ENCODE measurements around the gene GMCL2.
"Not testable (repeated sequence)": the region's sequence is repeated elsewhere in the genome, so short reads cannot be mapped to it uniquely, and the experiment has no call there.

The GMCL2 gene

GRCh38 chr5:178204935-178205748 lies 18.0 kb upstream of the GMCL2 start:
- H3K27ac ChIP-seq (ENCODE audit: low read depth, low read length) = peak overlapping the region; percentile 84
- H3K27me3 ChIP-seq (ENCODE audit: control insufficient read depth, insufficient read depth, low read length) = 0 out of 2 replicates have a peak, but pooled peaks cover under 1% of the 10 kb centered on the region
- no peaks in the 10 kb centered on the region for H3K9me3 ChIP-seq (ENCODE audit: control insufficient read depth, insufficient read depth, low read depth, low read length)
- H3K36me3 ChIP-seq (ENCODE audit: control insufficient read depth, insufficient read depth, low read length) = peaks cover 50% of the 10 kb centered on the region
- peak overlapping the region; percentile 78 for H3K4me3 ChIP-seq (ENCODE audit: low read depth, low read length)
- H3K9ac ChIP-seq (ENCODE audit: low read length) = peak overlapping the region; percentile 96
- peaks cover 8% of the 10 kb centered on the region; the same call in 1 of the 2 replicates for H3K4me1 ChIP-seq (ENCODE audit: control insufficient read depth, insufficient read depth, low read length)

GRCh38 chr5:178204182-178204934 lies 17.2 kb upstream of the GMCL2 start, which contains the start of gene HNRNPAB:
TSS of gene HNRNPAB (plus strand) at chr5:178204533. CDS start at chr5:178204838, 305 bp downstream.
- Histone ChIP-seq H3K9ac (ENCODE audit: low read length) (peak within 1 kb of the TSS; percentile 96), H3K4me1 (ENCODE audit: control insufficient read depth, insufficient read depth, low read length) (peaks cover 9% of the 10 kb centered on the region; the same call in 1 of the 2 replicates), H3K27me3 (ENCODE audit: control insufficient read depth, insufficient read depth, low read length) (peaks cover 5% of the 10 kb centered on the region; the same call in 1 of the 2 replicates), H3K36me3 (ENCODE audit: control insufficient read depth, insufficient read depth, low read length) (peaks cover 42% of the 10 kb centered on the region), H3K4me3 (ENCODE audit: low read depth, low read length) (peak within 1 kb of the TSS; percentile 78), H3K9me3 (ENCODE audit: control insufficient read depth, insufficient read depth, low read depth, low read length) (no peaks in the 10 kb centered on the region), H3K27ac (ENCODE audit: low read depth, low read length) (peak within 1 kb of the TSS; percentile 84)

GRCh38 chr5:178203670-178204181 lies 16.6 kb upstream of the GMCL2 start:
- peaks cover 9% of the 10 kb centered on the region; the same call in 1 of the 2 replicates for H3K4me1 ChIP-seq (ENCODE audit: control insufficient read depth, insufficient read depth, low read length)
- peaks cover 35% of the 10 kb centered on the region for H3K36me3 ChIP-seq (ENCODE audit: control insufficient read depth, insufficient read depth, low read length)
- no peaks in the 10 kb centered on the region for H3K9me3 ChIP-seq (ENCODE audit: control insufficient read depth, insufficient read depth, low read depth, low read length)
- H3K9ac ChIP-seq (ENCODE audit: low read length) = peak overlapping the region; percentile 96
- H3K4me3 ChIP-seq (ENCODE audit: low read depth, low read length) = peak overlapping the region; percentile 78
- peaks cover 5% of the 10 kb centered on the region; the same call in 1 of the 2 replicates for H3K27me3 ChIP-seq (ENCODE audit: control insufficient read depth, insufficient read depth, low read length)
- peak overlapping the region; percentile 69; the same call in 1 of the 2 replicates for H3K27ac ChIP-seq (ENCODE audit: low read depth, low read length)

- H3K9me3 ChIP-seq (ENCODE audit: control insufficient read depth, insufficient read depth, low read depth, low read length) = no peaks in the 10 kb centered on the region
- no peak overlapping the region for H3K9ac ChIP-seq (ENCODE audit: low read length)
- peaks cover 9% of the 10 kb centered on the region; the same call in 1 of the 2 replicates for H3K4me1 ChIP-seq (ENCODE audit: control insufficient read depth, insufficient read depth, low read length)
- no peak overlapping the region for H3K4me3 ChIP-seq (ENCODE audit: low read depth, low read length)
- peaks cover 24% of the 10 kb centered on the region for H3K36me3 ChIP-seq (ENCODE audit: control insufficient read depth, insufficient read depth, low read length)
- no peak overlapping the region for H3K27ac ChIP-seq (ENCODE audit: low read depth, low read length)
- peaks cover 5% of the 10 kb centered on the region; the same call in 1 of the 2 replicates for H3K27me3 ChIP-seq (ENCODE audit: control insufficient read depth, insufficient read depth, low read length)
These were observed 15.4 kb upstream of the GMCL2 start for GRCh38 chr5:178202541-178202940.

- peaks cover 5% of the 10 kb centered on the region; the same call in 1 of the 2 replicates for H3K27me3 ChIP-seq (ENCODE audit: control insufficient read depth, insufficient read depth, low read length)
- peaks cover 17% of the 10 kb centered on the region for H3K36me3 ChIP-seq (ENCODE audit: control insufficient read depth, insufficient read depth, low read length)
- no peak overlapping the region for H3K4me3 ChIP-seq (ENCODE audit: low read depth, low read length)
- no peak overlapping the region for H3K9ac ChIP-seq (ENCODE audit: low read length)
- H3K9me3 ChIP-seq (ENCODE audit: control insufficient read depth, insufficient read depth, low read depth, low read length) = no peaks in the 10 kb centered on the region
- H3K27ac ChIP-seq (ENCODE audit: low read depth, low read length) = no peak overlapping the region
- peaks cover 9% of the 10 kb centered on the region; the same call in 1 of the 2 replicates for H3K4me1 ChIP-seq (ENCODE audit: control insufficient read depth, insufficient read depth, low read length)
These were observed 14.7 kb upstream of the GMCL2 start for GRCh38 chr5:178201927-178202235.

- Histone ChIP-seq H3K9ac (ENCODE audit: low read length) (no peak overlapping the region), H3K27me3 (ENCODE audit: control insufficient read depth, insufficient read depth, low read length) (peaks cover 5% of the 10 kb centered on the region; the same call in 1 of the 2 replicates), H3K36me3 (ENCODE audit: control insufficient read depth, insufficient read depth, low read length) (peaks cover 12% of the 10 kb centered on the region), H3K4me3 (ENCODE audit: low read depth, low read length) (no peak overlapping the region), H3K9me3 (ENCODE audit: control insufficient read depth, insufficient read depth, low read depth, low read length) (no peaks in the 10 kb centered on the region), H3K27ac (ENCODE audit: low read depth, low read length) (no peak overlapping the region), H3K4me1 (ENCODE audit: control insufficient read depth, insufficient read depth, low read length) (peaks cover 7% of the 10 kb centered on the region; the same call in 1 of the 2 replicates)
These were observed 14.2 kb upstream of the GMCL2 start for GRCh38 chr5:178201221-178201926.

- H3K4me3 ChIP-seq (ENCODE audit: low read depth, low read length) = no peak overlapping the region
- peaks cover 6% of the 10 kb centered on the region; the same call in 1 of the 2 replicates for H3K4me1 ChIP-seq (ENCODE audit: control insufficient read depth, insufficient read depth, low read length)
- no peak overlapping the region for H3K9ac ChIP-seq (ENCODE audit: low read length)
- H3K27ac ChIP-seq (ENCODE audit: low read depth, low read length) = no peak overlapping the region
- no peaks in the 10 kb centered on the region for H3K9me3 ChIP-seq (ENCODE audit: control insufficient read depth, insufficient read depth, low read depth, low read length)
- no peaks in the 10 kb centered on the region for H3K36me3 ChIP-seq (ENCODE audit: control insufficient read depth, insufficient read depth, low read length)
- peaks cover 5% of the 10 kb centered on the region; the same call in 1 of the 2 replicates for H3K27me3 ChIP-seq (ENCODE audit: control insufficient read depth, insufficient read depth, low read length)
These were observed 12.6 kb upstream of the GMCL2 start for GRCh38 chr5:178199581-178200434.

GRCh38 chr5:178198706-178199105 lies 11.5 kb upstream of the GMCL2 start:
- H3K9ac ChIP-seq (ENCODE audit: low read length) = no peak overlapping the region
- no peaks in the 10 kb centered on the region for H3K36me3 ChIP-seq (ENCODE audit: control insufficient read depth, insufficient read depth, low read length)
- no peak overlapping the region for H3K4me3 ChIP-seq (ENCODE audit: low read depth, low read length)
- H3K9me3 ChIP-seq (ENCODE audit: control insufficient read depth, insufficient read depth, low read depth, low read length) = no peaks in the 10 kb centered on the region
- peaks cover 13% of the 10 kb centered on the region for H3K4me1 ChIP-seq (ENCODE audit: control insufficient read depth, insufficient read depth, low read length)
- no peak overlapping the region for H3K27ac ChIP-seq (ENCODE audit: low read depth, low read length)
- H3K27me3 ChIP-seq (ENCODE audit: control insufficient read depth, insufficient read depth, low read length) = peaks cover 5% of the 10 kb centered on the region; the same call in 1 of the 2 replicates

- H3K4me1 ChIP-seq (ENCODE audit: control insufficient read depth, insufficient read depth, low read length) = peaks cover 13% of the 10 kb centered on the region
These were observed 11.0 kb upstream of the GMCL2 start for GRCh38 chr5:178198151-178198550.

GRCh38 chr5:178196986-178197385 lies 9.8 kb upstream of the GMCL2 start:
- peaks cover 11% of the 10 kb centered on the region for H3K9me3 ChIP-seq (ENCODE audit: control insufficient read depth, insufficient read depth, low read depth, low read length)
- no peak overlapping the region for H3K4me3 ChIP-seq (ENCODE audit: low read depth, low read length)
- H3K36me3 ChIP-seq (ENCODE audit: control insufficient read depth, insufficient read depth, low read length) = no peaks in the 10 kb centered on the region
- peaks cover 13% of the 10 kb centered on the region for H3K4me1 ChIP-seq (ENCODE audit: control insufficient read depth, insufficient read depth, low read length)
- H3K9ac ChIP-seq (ENCODE audit: low read length) = no peak overlapping the region
- H3K27me3 ChIP-seq (ENCODE audit: control insufficient read depth, insufficient read depth, low read length) = peaks cover 5% of the 10 kb centered on the region; the same call in 1 of the 2 replicates
- H3K27ac ChIP-seq (ENCODE audit: low read depth, low read length) = no peak overlapping the region

More at GRCh38 chr5:178198151-178198550, 11.0 kb upstream of the GMCL2 start:
- not testable (repeated sequence) for H3K27me3 ChIP-seq (ENCODE audit: control insufficient read depth, insufficient read depth, low read length); H3K27ac ChIP-seq (ENCODE audit: low read depth, low read length); H3K4me3 ChIP-seq (ENCODE audit: low read depth, low read length); H3K36me3 ChIP-seq (ENCODE audit: control insufficient read depth, insufficient read depth, low read length); H3K9me3 ChIP-seq (ENCODE audit: control insufficient read depth, insufficient read depth, low read depth, low read length); H3K9ac ChIP-seq (ENCODE audit: low read length)
